OCI-LY7 (cell line): Measurements from ENCODE around the gene FADS3. TPM values are rescaled to one million over a fixed set of nuclear protein-coding genes. Genes with fewer than 3 reads are reported as not detected.
A peak's percentile ranks its signal among the peaks of the same experiment; 100 is the strongest.

ENCODE experiments used
- BruUV-seq: library from RNA; stranded (reverse); fragments of 400-500 nt; replicated peaks from 2 replicates; lab custom pipeline; 2021; lab: Mats Ljungman, UMichigan
- CTCF ChIA-PET: fragments of 300-600 bp; sonication (Branson Sonifier 250); formaldehyde crosslinking; loops from one replicate; lab custom pipeline; 2022; ENCODE audit warnings: antibody characterized with exemption; ENCODE audit not compliant: unreplicated experiment; lab: Charles Lee
- POLR2A ChIA-PET: fragments of 300-600 bp; sonication (Branson Sonifier 250); formaldehyde crosslinking; loops from one replicate; lab custom pipeline; 2022; ENCODE audit warnings: antibody characterized with exemption; lab: Charles Lee
- DNase-seq: peaks from one replicate; pipeline ENCODE4 v3.0.0-alpha.2; 2015; ENCODE audit warnings: low spot score
- H2AFZ ChIP-seq: fragments of 200-600 bp; sonication (generic), shearing (Covaris generic); 2 replicates; pipeline ENCODE4 v1.6.1; 2014; ENCODE audit warnings: mild to moderate bottlenecking, antibody characterized with exemption, low read length, moderate library complexity
- H3K27ac ChIP-seq: fragments of 200-600 bp; sonication (generic); 2 replicates; pipeline ENCODE4 v1.5.1; 2014; ENCODE audit warnings: mixed run types, low read depth, mild to moderate bottlenecking, moderate library complexity, low read length, inconsistent platforms; ENCODE audit not compliant: poor library complexity, severe bottlenecking
- H3K36me3 ChIP-seq: fragments of 200-600 bp; sonication (generic); 2 replicates; pipeline ENCODE4 v1.6.1; 2014; ENCODE audit warnings: mild to moderate bottlenecking, antibody characterized with exemption, low read length, moderate library complexity, mixed read lengths; ENCODE audit not compliant: insufficient read depth
- H3K4me1 ChIP-seq: fragments of 200-600 bp; sonication (generic); 2 replicates; pipeline ENCODE4 v1.5.1; 2014; ENCODE audit warnings: mild to moderate bottlenecking, low read length; ENCODE audit not compliant: insufficient read depth, poor library complexity, severe bottlenecking
- H3K4me2 ChIP-seq: fragments of 200-600 bp; sonication (generic); 2 replicates; pipeline ENCODE4 v1.6.1; 2014; ENCODE audit warnings: mild to moderate bottlenecking, low read length
- H3K4me3 ChIP-seq: fragments of 200-600 bp; sonication (generic); 2 replicates; pipeline ENCODE4 v1.5.1; 2014; ENCODE audit warnings: mild to moderate bottlenecking, low read depth, low read length; ENCODE audit not compliant: poor library complexity, severe bottlenecking
- H3K79me2 ChIP-seq: fragments of 200-600 bp; sonication (generic); 2 replicates; pipeline ENCODE4 v1.6.1; 2016; ENCODE audit warnings: low read depth, mild to moderate bottlenecking, low read length, moderate library complexity, mixed read lengths; ENCODE audit not compliant: insufficient read depth
- H3K9me2 ChIP-seq: fragments of 200-600 bp; sonication (generic); 2 replicates; pipeline ENCODE4 v1.6.1; 2016; ENCODE audit warnings: mild to moderate bottlenecking, low read length, mixed read lengths; ENCODE audit not compliant: insufficient read depth
- H3K9me3 ChIP-seq: fragments of 200-600 bp; sonication (generic); 2 replicates; pipeline ENCODE4 v1.6.1; 2014; ENCODE audit warnings: mild to moderate bottlenecking, mixed run types, low read length, mixed read lengths
- H4K20me1 ChIP-seq: fragments of 200-600 bp; sonication (generic); 2 replicates; pipeline ENCODE4 v1.6.1; 2014; ENCODE audit warnings: mild to moderate bottlenecking, antibody characterized with exemption, low read length, moderate library complexity, mixed read lengths; ENCODE audit not compliant: insufficient read depth
- CTCF ChIP-seq: fragments of 200-600 bp; sonication (generic); conservative IDR thresholded peaks from 2 replicates; pipeline ENCODE4 v1.5.1; 2014; ENCODE audit warnings: mild to moderate bottlenecking, antibody characterized with exemption, low read length, moderate library complexity, mixed read lengths
- EZH2phosphoT487 ChIP-seq: fragments of 200-600 bp; sonication (generic); IDR thresholded peaks from 2 replicates; pipeline ENCODE4 v1.6.1; 2018; ENCODE audit warnings: low read depth, borderline replicate concordance, mild to moderate bottlenecking, mixed run types, antibody characterized with exemption, low read length, moderate library complexity, mixed read lengths
- intact Hi-C: fragments of 100-400 bp; cut with micrococcal nuclease; formaldehyde crosslinking; loops from one replicate; pipeline ENCODE4 v1.10.0; 2022; ENCODE audit not compliant: unreplicated experiment
- total RNA-seq, 2 experiments: library from RNA; depleted of rRNA in 1 of 2; stranded (reverse); fragments of >200 nt in 1 of 2; shearing (Covaris generic) in 1 of 2; gene quantifications; 2 replicates each; pipeline ENCODE4 v1.2.3, GENCODE V29; 2014 to 2022

The FADS3 gene
- total RNA-seq, 2 experiments from 2014 or later = 103 to 191 TPM

GRCh38 chr11:61879152-61879551 lies 12.2 kb downstream of the FADS3 start:
- no peak for TF ChIP-seq EZH2phosphoT487
- TF ChIP-seq CTCF = no peak
- POLR2A ChIA-PET = interaction anchor here (0.6 to 2.4 kb wide), 5 partner anchors 14 to 86 kb away, joined by 3 to 11 read pairs (median 8); no protein-coding TSS in a partner anchor
- H2AFZ ChIP-seq = peak overlapping the region; percentile 45; the same call in 1 of the 2 replicates

DNA sequence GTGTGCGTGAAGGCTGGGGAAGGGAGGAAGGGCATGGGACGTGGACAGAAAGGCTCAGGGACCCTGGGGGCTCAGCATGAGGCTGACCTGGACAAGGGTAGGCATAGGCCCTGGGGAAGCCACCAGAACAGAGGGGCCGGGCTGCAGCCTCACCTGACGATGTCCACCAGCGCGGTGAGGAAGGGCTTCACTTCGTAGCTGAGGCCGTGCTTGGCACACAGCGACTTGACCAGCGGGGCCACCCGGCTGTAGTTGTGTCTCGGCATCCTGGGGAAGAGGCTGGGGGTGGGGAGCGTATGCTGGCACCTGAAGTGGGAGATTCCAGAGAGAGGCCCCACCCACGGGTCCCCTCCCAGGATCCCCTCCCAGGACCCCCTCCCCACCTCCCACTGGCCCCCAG lies 15.6 kb downstream of the FADS3 start:
- no peak for DNase-seq
- Histone ChIP-seq H3K4me2 (no peak overlapping the region), H3K4me1 (peaks cover 29% of the 10 kb centered on the region), H3K79me2 (peaks cover 15% of the 10 kb centered on the region; the same call in 1 of the 2 replicates), H3K9me2 (no peaks in the 10 kb centered on the region), H3K27ac (no peak overlapping the region), H4K20me1 (no peaks in the 10 kb centered on the region), H3K4me3 (no peak overlapping the region), H3K9me3 (no peaks in the 10 kb centered on the region), H3K36me3 (peaks cover 29% of the 10 kb centered on the region; the same call in 1 of the 2 replicates), H2AFZ (no peak overlapping the region)
- intact Hi-C loops = no loop called here
- TF ChIP-seq EZH2phosphoT487 (no peak), CTCF (no peak)
- no TSS peak for BruUV-seq
- CTCF ChIA-PET = no interaction called here
- POLR2A ChIA-PET = no interaction called here

More at GRCh38 chr11:61879152-61879551, 12.2 kb downstream of the FADS3 start:
- DNase-seq = no peak
- peaks cover 29% of the 10 kb centered on the region; the same call in 1 of the 2 replicates for H3K36me3 ChIP-seq
- intact Hi-C loops = no loop called here
- no peaks in the 10 kb centered on the region for H3K9me2 ChIP-seq
- peaks cover 15% of the 10 kb centered on the region; the same call in 1 of the 2 replicates for H3K79me2 ChIP-seq
- H3K27ac ChIP-seq = peak overlapping the region; percentile 94
- H3K4me2 ChIP-seq = peak overlapping the region; percentile 97
- H4K20me1 ChIP-seq = no peaks in the 10 kb centered on the region
- peak overlapping the region; percentile 85 for H3K4me3 ChIP-seq
- CTCF ChIA-PET = interaction anchor here (0.6 to 2.7 kb wide), 3 partner anchors 9 to 83 kb away, joined by 3 to 13 read pairs (median 4); no protein-coding TSS in a partner anchor
- peaks cover 55% of the 10 kb centered on the region for H3K4me1 ChIP-seq
- no TSS peak for BruUV-seq
- no peaks in the 10 kb centered on the region for H3K9me3 ChIP-seq

GRCh38 chr11:61874853-61875252 lies 16.5 kb downstream of the FADS3 start:
- Histone ChIP-seq H3K79me2 (peaks cover 14% of the 10 kb centered on the region; the same call in 1 of the 2 replicates), H3K4me1 (peaks cover 28% of the 10 kb centered on the region), H4K20me1 (no peaks in the 10 kb centered on the region), H3K9me3 (no peaks in the 10 kb centered on the region), H3K9me2 (no peaks in the 10 kb centered on the region), H3K4me3 (no peak overlapping the region), H3K36me3 (peaks cover 29% of the 10 kb centered on the region; the same call in 1 of the 2 replicates), H3K4me2 (no peak overlapping the region), H2AFZ (no peak overlapping the region), H3K27ac (no peak overlapping the region)
- intact Hi-C loops = no loop called here
- no TSS peak for BruUV-seq
- no peak for TF ChIP-seq EZH2phosphoT487
- TF ChIP-seq CTCF = no peak
- DNase-seq = no peak
- ChIA-PET CTCF (interaction anchor here (0.7 kb wide), 1 partner anchor 24 kb away, joined by 3 read pairs; no protein-coding TSS in a partner anchor), POLR2A (interaction anchor here (0.8 kb wide), 1 partner anchor 18 kb away, joined by 7 read pairs; no protein-coding TSS in a partner anchor)
